Measurements from ENCODE around the gene SYT1.
A peak's percentile ranks its signal among the peaks of the same experiment; 100 is the strongest.

The SYT1 gene

DNA sequence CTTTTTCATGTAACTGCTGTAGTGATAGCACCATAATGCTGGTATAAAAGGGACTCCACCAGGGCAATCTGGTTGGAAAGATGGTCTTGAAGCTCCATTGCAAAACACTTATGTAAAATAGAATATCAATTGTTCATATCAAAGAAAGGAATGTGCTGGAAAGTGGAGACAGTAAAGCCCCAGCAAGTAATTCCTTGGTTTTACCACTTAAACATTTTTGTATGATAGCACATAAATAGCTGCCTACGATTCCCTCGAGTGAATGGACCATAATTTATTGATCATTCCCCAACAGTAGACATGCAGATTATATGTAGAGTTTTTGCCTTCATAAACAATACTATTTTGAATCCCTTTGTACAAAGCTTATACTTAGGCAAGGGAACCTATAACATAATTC lies 550.7 kb downstream of the SYT1 start:
- POLR2A ChIA-PET = no interaction called here
- DNase-seq (ENCODE audit: extremely low spot score) = no peak
- CTCF ChIA-PET = no interaction called here
- TF ChIP-seq BHLHE40 (IDR thresholded peaks at IDR 0.05; ENCODE audit: borderline replicate concordance) (no peak), TARDBP (IDR thresholded peaks at IDR 0.05) (no peak), LEF1 (IDR thresholded peaks at IDR 0.05; ENCODE audit: borderline replicate concordance) (no peak), SP1 (IDR thresholded peaks at IDR 0.05) (no peak), FOXA1 (IDR thresholded peaks at IDR 0.05) (no peak), ELF4 (IDR thresholded peaks at IDR 0.05) (no peak), FOXM1 (IDR thresholded peaks at IDR 0.05; ENCODE audit: borderline replicate concordance) (no peak), CTBP1 (IDR thresholded peaks at IDR 0.05; ENCODE audit: borderline replicate concordance) (no peak)

GRCh38 chr12:79415746-79416435 lies 551.3 kb downstream of the SYT1 start:
- no peak for DNase-seq (ENCODE audit: extremely low spot score)
- CTCF ChIA-PET = interaction anchor here (0.9 kb wide), 1 partner anchor 322 kb away, joined by 4 read pairs; no protein-coding TSS in a partner anchor
- POLR2A ChIA-PET = no interaction called here
- TF ChIP-seq ZNF384 (IDR thresholded peaks at IDR 0.05) = no peak

DNA sequence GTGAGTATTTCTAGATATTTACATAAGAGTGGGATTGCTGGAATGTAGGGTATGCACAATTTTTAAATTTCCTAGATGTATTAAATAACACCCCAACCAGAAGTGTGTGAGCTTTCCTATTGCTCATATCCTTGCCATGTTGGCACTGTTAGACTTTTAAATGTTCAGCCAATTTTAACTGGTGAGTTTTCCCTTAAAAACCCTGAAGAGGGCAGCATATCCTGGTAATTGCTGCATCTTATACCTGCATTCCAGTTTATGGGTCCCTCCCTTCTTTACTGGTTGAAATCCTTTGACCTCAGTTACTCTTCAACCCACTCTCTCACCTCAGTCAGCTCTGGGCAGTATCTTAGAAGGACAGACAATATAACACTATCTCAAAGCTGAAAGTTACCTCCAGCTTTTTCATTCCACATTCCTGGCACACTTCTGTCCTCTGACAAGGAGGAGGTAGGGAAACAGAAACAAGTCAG lies 555.6 kb downstream of the SYT1 start:
- POLR2A ChIA-PET = no interaction called here
- peak; percentile 32 for DNase-seq (ENCODE audit: extremely low spot score)
- TF ChIP-seq SP1 (IDR thresholded peaks at IDR 0.05) (no peak), ARNT (IDR thresholded peaks at IDR 0.05) (no peak), L3MBTL2 (conservative IDR thresholded peaks at IDR 0.05) (no peak)
- CTCF ChIA-PET = interaction anchor here (0.6 to 1.4 kb wide), 5 partner anchors 16 to 387 kb away, joined by 3 to 5 read pairs (median 3); no protein-coding TSS in a partner anchor

- CTCF ChIA-PET = interaction anchor here (1.3 kb wide), 1 partner anchor 13 kb away, joined by 3 read pairs; no protein-coding TSS in a partner anchor
- DNase-seq (ENCODE audit: extremely low spot score) = no peak
Measured at GRCh38 chr12:79421236-79421740, 556.7 kb downstream of the SYT1 start.

DNA sequence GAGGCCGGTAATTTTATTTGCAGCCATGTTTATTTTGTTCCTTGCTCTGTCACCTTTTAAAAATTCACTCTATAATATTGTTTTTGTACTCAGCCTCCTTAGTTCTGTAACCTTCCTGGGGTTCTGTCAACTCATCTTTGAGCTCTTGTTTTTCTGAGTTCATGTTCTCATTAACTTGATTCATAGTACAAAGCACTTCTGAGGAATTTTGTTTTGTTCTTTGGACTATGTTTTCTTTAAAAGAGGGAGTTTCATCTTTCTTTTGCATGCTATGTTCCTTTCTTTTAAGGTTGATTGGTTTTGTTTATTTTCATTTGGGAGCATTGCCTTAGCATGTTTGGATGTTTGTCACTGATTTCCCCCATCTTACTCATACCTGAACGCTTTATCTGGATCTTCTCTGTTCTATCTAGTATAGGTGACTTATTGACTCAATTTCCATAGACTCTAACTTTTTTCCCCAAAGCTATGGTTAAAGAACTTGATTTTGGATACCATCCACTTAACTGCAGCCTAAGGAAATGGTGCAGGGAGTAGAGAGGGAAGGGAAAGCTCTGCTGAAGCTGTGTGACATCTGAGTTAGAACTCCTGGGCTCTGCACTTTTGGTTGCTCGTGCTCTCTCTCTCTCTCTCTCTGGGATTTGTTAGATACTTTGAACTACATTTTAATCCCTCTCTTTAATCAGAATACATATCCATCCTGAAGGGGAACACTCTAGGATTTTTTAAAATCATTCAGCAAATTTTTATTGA lies 557.7 kb downstream of the SYT1 start:
- ChIA-PET POLR2A (interaction anchor here (0.5 kb wide), 1 partner anchor 857 kb away, joined by 3 read pairs; no protein-coding TSS in a partner anchor), CTCF (interaction anchor here (1.3 to 2.1 kb wide), 2 partner anchors 14 to 24 kb away, joined by 3 to 6 read pairs; no protein-coding TSS in a partner anchor)
- no peak for TF ChIP-seq BHLHE40 (IDR thresholded peaks at IDR 0.05; ENCODE audit: borderline replicate concordance)
- DNase-seq (ENCODE audit: extremely low spot score) = no peak

More at GRCh38 chr12:79421236-79421740, 556.7 kb downstream of the SYT1 start:
- no peak for TF ChIP-seq FOXM1 (IDR thresholded peaks at IDR 0.05; ENCODE audit: borderline replicate concordance)
- no peak for TF ChIP-seq ZNF384 (IDR thresholded peaks at IDR 0.05)
- TF ChIP-seq LEF1 (IDR thresholded peaks at IDR 0.05; ENCODE audit: borderline replicate concordance) = no peak
- TF ChIP-seq CTBP1 (IDR thresholded peaks at IDR 0.05; ENCODE audit: borderline replicate concordance) = no peak
- no peak for TF ChIP-seq ELF4 (IDR thresholded peaks at IDR 0.05)
- TF ChIP-seq L3MBTL2 (conservative IDR thresholded peaks at IDR 0.05) = no peak
- no peak for TF ChIP-seq HDGF (IDR thresholded peaks at IDR 0.05; ENCODE audit: borderline replicate concordance)
- no peak for TF ChIP-seq ARNT (IDR thresholded peaks at IDR 0.05)
- no peak for TF ChIP-seq BHLHE40 (IDR thresholded peaks at IDR 0.05; ENCODE audit: borderline replicate concordance)
- no peak for TF ChIP-seq PKNOX1 (IDR thresholded peaks at IDR 0.05)
- no peak for TF ChIP-seq TARDBP (IDR thresholded peaks at IDR 0.05)
- no peak for TF ChIP-seq FOXK2 (IDR thresholded peaks at IDR 0.05)
- no peak for TF ChIP-seq SP1 (IDR thresholded peaks at IDR 0.05)
- no peak for TF ChIP-seq SUZ12 (IDR thresholded peaks at IDR 0.05)
- no peak for TF ChIP-seq NFRKB (IDR thresholded peaks at IDR 0.05)
- TF ChIP-seq FOXA1 (IDR thresholded peaks at IDR 0.05) = no peak
- POLR2A ChIA-PET = interaction anchor here (0.7 kb wide), 1 partner anchor 191 kb away, joined by 3 read pairs; no protein-coding TSS in a partner anchor

DNA sequence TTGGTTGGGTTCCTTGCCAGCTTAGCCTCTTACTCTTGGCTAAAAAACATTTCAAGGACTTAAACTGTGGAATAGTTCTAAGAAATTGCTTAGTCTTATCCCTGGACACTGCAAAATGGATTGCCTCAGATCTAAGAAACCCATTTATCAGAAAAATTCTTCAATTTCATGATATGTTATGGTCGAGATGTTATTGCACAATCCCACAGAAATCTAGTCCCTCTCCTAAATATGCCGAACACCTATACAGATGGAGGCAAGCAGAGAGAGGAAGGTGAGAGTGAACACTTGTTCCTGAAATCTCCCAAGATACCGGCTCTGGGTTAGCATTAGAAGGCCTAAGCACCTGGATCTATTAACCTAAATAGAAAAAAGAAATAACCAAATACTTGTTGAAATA lies 559.0 kb downstream of the SYT1 start:
- POLR2A ChIA-PET = no interaction called here
- CTCF ChIA-PET = interaction anchor here (2.1 kb wide), 1 partner anchor 23 kb away, joined by 6 read pairs; no protein-coding TSS in a partner anchor
- TF ChIP-seq FOXA1 (IDR thresholded peaks at IDR 0.05) (no peak), ZNF384 (IDR thresholded peaks at IDR 0.05) (no peak), TARDBP (IDR thresholded peaks at IDR 0.05) (no peak), BHLHE40 (IDR thresholded peaks at IDR 0.05; ENCODE audit: borderline replicate concordance) (no peak), SP1 (IDR thresholded peaks at IDR 0.05) (no peak), HDGF (IDR thresholded peaks at IDR 0.05; ENCODE audit: borderline replicate concordance) (no peak), FOXM1 (IDR thresholded peaks at IDR 0.05; ENCODE audit: borderline replicate concordance) (no peak), ARNT (IDR thresholded peaks at IDR 0.05) (no peak), CTBP1 (IDR thresholded peaks at IDR 0.05; ENCODE audit: borderline replicate concordance) (no peak), SUZ12 (IDR thresholded peaks at IDR 0.05) (no peak), FOXK2 (IDR thresholded peaks at IDR 0.05) (no peak), ELF4 (IDR thresholded peaks at IDR 0.05) (no peak), LEF1 (IDR thresholded peaks at IDR 0.05; ENCODE audit: borderline replicate concordance) (no peak), NFRKB (IDR thresholded peaks at IDR 0.05) (no peak)

GRCh38 chr12:79424109-79424721 lies 559.6 kb downstream of the SYT1 start:
- ChIA-PET POLR2A (no interaction called here), CTCF (interaction anchor here (2.1 kb wide), 1 partner anchor 22 kb away, joined by 6 read pairs; no protein-coding TSS in a partner anchor)
- no peak for TF ChIP-seq FOXA1 (IDR thresholded peaks at IDR 0.05)
- TF ChIP-seq L3MBTL2 (conservative IDR thresholded peaks at IDR 0.05) = no peak
- TF ChIP-seq FOXM1 (IDR thresholded peaks at IDR 0.05; ENCODE audit: borderline replicate concordance) = no peak
- no peak for TF ChIP-seq ZNF384 (IDR thresholded peaks at IDR 0.05)
- no peak for TF ChIP-seq NFRKB (IDR thresholded peaks at IDR 0.05)
- no peak for TF ChIP-seq LEF1 (IDR thresholded peaks at IDR 0.05; ENCODE audit: borderline replicate concordance)
- no peak for TF ChIP-seq ELF4 (IDR thresholded peaks at IDR 0.05)
- TF ChIP-seq CTBP1 (IDR thresholded peaks at IDR 0.05; ENCODE audit: borderline replicate concordance) = no peak
- no peak for TF ChIP-seq PKNOX1 (IDR thresholded peaks at IDR 0.05)
- TF ChIP-seq ARNT (IDR thresholded peaks at IDR 0.05) = no peak
- TF ChIP-seq HDGF (IDR thresholded peaks at IDR 0.05; ENCODE audit: borderline replicate concordance) = no peak
- TF ChIP-seq SUZ12 (IDR thresholded peaks at IDR 0.05) = no peak
- no peak for TF ChIP-seq BHLHE40 (IDR thresholded peaks at IDR 0.05; ENCODE audit: borderline replicate concordance)
- TF ChIP-seq FOXK2 (IDR thresholded peaks at IDR 0.05) = no peak
- TF ChIP-seq SP1 (IDR thresholded peaks at IDR 0.05) = no peak
- TF ChIP-seq TARDBP (IDR thresholded peaks at IDR 0.05) = no peak
- DNase-seq (ENCODE audit: extremely low spot score) = no peak

More for the DNA sequence above, 559.0 kb downstream of the SYT1 start:
- no peak for DNase-seq (ENCODE audit: extremely low spot score)
